Keratinocyte (primary cell): ENCODE data around the gene ARID1B. TPM values are rescaled to one million over a fixed set of nuclear protein-coding genes. Genes with fewer than 3 reads are reported as not detected.

Experiments used
- DNase-seq: peaks from one replicate; pipeline ENCODE4 v3.0.0-alpha.2; 2011; ENCODE audit warnings: low read depth, missing footprints, low spot score
- FAIRE-seq: peaks from 2 replicates; lab custom pipeline; 2011; peaks lifted over from hg19 to GRCh38; lab: Jason Lieb, UNC
- H2AFZ ChIP-seq: 2 replicates; pipeline ENCODE4 v1.6.0; 2012; ENCODE audit warnings: low read length, control low read depth, inconsistent platforms; ENCODE audit not compliant: control insufficient read depth
- H3K27ac ChIP-seq: 2 replicates; pipeline ENCODE4 v1.5.1; 2011; ENCODE audit warnings: low read length; ENCODE audit not compliant: control insufficient read depth, insufficient read depth
- H3K27me3 ChIP-seq: 3 replicates; pipeline ENCODE4 v1.6.0; 2011; ENCODE audit warnings: low read length; ENCODE audit not compliant: control insufficient read depth, insufficient read depth; ENCODE audit errors: extremely low read depth
- H3K36me3 ChIP-seq, 2 experiments: 2 replicates in 1 of 2; 3 replicates in 1 of 2; pipeline ENCODE4 v1.5.1; 2011; ENCODE audit warnings: low read length in 2 of 2, mild to moderate bottlenecking in 1 of 2; ENCODE audit not compliant: control insufficient read depth in 2 of 2, insufficient read depth in 2 of 2; ENCODE audit errors: extremely low read depth in 1 of 2
- H3K4me1 ChIP-seq: 3 replicates; pipeline ENCODE4 v1.5.1; 2011; ENCODE audit warnings: low read length; ENCODE audit not compliant: control insufficient read depth, insufficient read depth; ENCODE audit errors: extremely low read depth
- H3K4me2 ChIP-seq: 3 replicates; pipeline ENCODE4 v1.6.0; 2011; ENCODE audit warnings: low read depth, low read length; ENCODE audit not compliant: control insufficient read depth, insufficient read depth; ENCODE audit errors: extremely low read depth
- H3K4me3 ChIP-seq, 3 experiments: fragments of 200-600 bp in 1 of 3; sonication (generic) in 1 of 3; 2 replicates in 2 of 3; 3 replicates in 1 of 3; pipeline ENCODE4 v1.5.1; 2011 to 2016; ENCODE audit warnings: low read length in 3 of 3, mild to moderate bottlenecking in 3 of 3, control low read depth in 2 of 3, inconsistent platforms in 1 of 3, low read depth in 1 of 3, mixed read lengths in 1 of 3, mixed run types in 1 of 3, moderate library complexity in 1 of 3; ENCODE audit not compliant: control insufficient read depth in 2 of 3, insufficient read depth in 2 of 3; ENCODE audit errors: extremely low read depth in 1 of 3
- H3K79me2 ChIP-seq: 2 replicates; pipeline ENCODE4 v1.6.0; 2012; ENCODE audit warnings: low read length; ENCODE audit not compliant: control insufficient read depth, insufficient read depth
- H3K9ac ChIP-seq: 3 replicates; pipeline ENCODE4 v1.6.0; 2011; ENCODE audit warnings: low read length; ENCODE audit not compliant: control insufficient read depth, insufficient read depth; ENCODE audit errors: extremely low read depth
- H3K9me1 ChIP-seq: 3 replicates; pipeline ENCODE4 v1.6.0; 2011; ENCODE audit warnings: low read length; ENCODE audit not compliant: control insufficient read depth, insufficient read depth; ENCODE audit errors: extremely low read depth
- H3K9me3 ChIP-seq: 2 replicates; pipeline ENCODE4 v1.5.1; 2012; ENCODE audit warnings: low read depth, low read length; ENCODE audit not compliant: control insufficient read depth
- H4K20me1 ChIP-seq: 3 replicates; pipeline ENCODE4 v1.6.0; 2011; ENCODE audit warnings: low read length; ENCODE audit not compliant: control insufficient read depth, insufficient read depth; ENCODE audit errors: extremely low read depth
- EZH2 ChIP-seq: IDR thresholded peaks from one replicate; pipeline ENCODE4 v1.6.1; 2012; ENCODE audit warnings: inconsistent platforms, mild to moderate bottlenecking, low read length, moderate library complexity
- dilution Hi-C: fragments of 300-500 bp; cut with MboI; formaldehyde crosslinking; loops from one replicate; pipeline ENCODE4 v1.7.0; 2020; ENCODE audit warnings: low sequenced_read_pairs; ENCODE audit not compliant: extremely low pct_ligation_motif_present
- polyA plus RNA-seq, 5 experiments: library from polyadenylated mRNA; depleted of rRNA in 3 of 5; stranded (reverse) in 3 of 5; stranded (forward) in 1 of 5; unstranded in 1 of 5; fragments of >200 nt; gene quantifications; 1 replicate in 1 of 5; 2 replicates in 3 of 5; 3 replicates in 1 of 5; pipeline versions ENCODE4 v1.2.1 to v1.2.3, GENCODE V29; 2011 to 2012; ENCODE audit warnings: missing spikeins in 2 of 5, low read depth in 1 of 5, low replicate concordance in 1 of 5
- TF ChIP-seq, protein P1 (sequence below), 3 experiments: IDR thresholded peaks in 1 of 3; conservative IDR thresholded peaks in 1 of 3; optimal IDR thresholded peaks in 1 of 3; 2 replicates in 2 of 3; 3 replicates in 1 of 3; pipeline versions ENCODE3 to v1.5.1; 2011; ENCODE audit warnings: low read length in 3 of 3, mild to moderate bottlenecking in 3 of 3, moderate library complexity in 2 of 3, control low read depth in 1 of 3, inconsistent platforms in 1 of 3; ENCODE audit not compliant: insufficient read depth in 2 of 3; ENCODE audit errors: extremely low read depth in 1 of 3

The ARID1B gene
- polyA plus RNA-seq, 1 donor (not counting 4 experiments of a cell fraction or from before 2014, with no cell fraction given), result 14.9 TPM

DNA sequence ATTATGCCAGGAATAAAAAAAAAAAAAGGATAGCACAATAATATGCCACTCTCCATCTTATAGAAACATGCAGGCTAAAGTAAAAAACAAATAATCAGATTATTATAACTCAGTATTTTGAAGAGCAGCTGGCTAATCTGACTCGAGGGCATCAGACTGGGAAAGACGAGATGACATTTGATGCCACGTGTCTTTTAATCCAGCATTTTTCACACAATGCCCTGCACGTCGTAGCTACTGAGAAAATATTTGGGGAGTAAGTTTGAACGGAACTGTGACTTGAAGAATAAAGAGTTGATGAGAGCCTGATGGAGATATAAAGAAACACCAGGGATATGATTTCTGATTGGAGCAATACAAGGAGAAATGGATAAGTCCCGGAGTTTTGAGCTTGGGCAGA lies 237.7 kb downstream of the ARID1B start:
- Histone ChIP-seq H3K79me2 (peaks cover 12% of the 10 kb centered on the region), H4K20me1 (no peaks in the 10 kb centered on the region), H3K36me3 (no peaks in the 10 kb centered on the region), H3K27ac (no peak overlapping the region), H3K4me2 (no peak overlapping the region), H3K4me3 (no peak overlapping the region), H2AFZ (no peak overlapping the region), H3K4me1 (peaks cover 5% of the 10 kb centered on the region), H3K27me3 (no peaks in the 10 kb centered on the region), H3K9ac (no peak overlapping the region), H3K9me3 (no peaks in the 10 kb centered on the region), H3K9me1 (no peaks in the 10 kb centered on the region)
- dilution Hi-C loops, result no loop called here
- DNase-seq, result no peak
- TF ChIP-seq, protein P1, sequence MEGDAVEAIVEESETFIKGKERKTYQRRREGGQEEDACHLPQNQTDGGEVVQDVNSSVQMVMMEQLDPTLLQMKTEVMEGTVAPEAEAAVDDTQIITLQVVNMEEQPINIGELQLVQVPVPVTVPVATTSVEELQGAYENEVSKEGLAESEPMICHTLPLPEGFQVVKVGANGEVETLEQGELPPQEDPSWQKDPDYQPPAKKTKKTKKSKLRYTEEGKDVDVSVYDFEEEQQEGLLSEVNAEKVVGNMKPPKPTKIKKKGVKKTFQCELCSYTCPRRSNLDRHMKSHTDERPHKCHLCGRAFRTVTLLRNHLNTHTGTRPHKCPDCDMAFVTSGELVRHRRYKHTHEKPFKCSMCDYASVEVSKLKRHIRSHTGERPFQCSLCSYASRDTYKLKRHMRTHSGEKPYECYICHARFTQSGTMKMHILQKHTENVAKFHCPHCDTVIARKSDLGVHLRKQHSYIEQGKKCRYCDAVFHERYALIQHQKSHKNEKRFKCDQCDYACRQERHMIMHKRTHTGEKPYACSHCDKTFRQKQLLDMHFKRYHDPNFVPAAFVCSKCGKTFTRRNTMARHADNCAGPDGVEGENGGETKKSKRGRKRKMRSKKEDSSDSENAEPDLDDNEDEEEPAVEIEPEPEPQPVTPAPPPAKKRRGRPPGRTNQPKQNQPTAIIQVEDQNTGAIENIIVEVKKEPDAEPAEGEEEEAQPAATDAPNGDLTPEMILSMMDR (optimal IDR thresholded peaks at IDR 0.05 in 1 of 3, IDR thresholded peaks at IDR 0.05 in 1 of 3, conservative IDR thresholded peaks at IDR 0.05 in 1 of 3; ENCODE audit: extremely low read depth in 1 of 3, insufficient read depth in 2 of 3, low read length in 3 of 3), result no peak
- no peak for TF ChIP-seq EZH2
- no peak for FAIRE-seq

DNA sequence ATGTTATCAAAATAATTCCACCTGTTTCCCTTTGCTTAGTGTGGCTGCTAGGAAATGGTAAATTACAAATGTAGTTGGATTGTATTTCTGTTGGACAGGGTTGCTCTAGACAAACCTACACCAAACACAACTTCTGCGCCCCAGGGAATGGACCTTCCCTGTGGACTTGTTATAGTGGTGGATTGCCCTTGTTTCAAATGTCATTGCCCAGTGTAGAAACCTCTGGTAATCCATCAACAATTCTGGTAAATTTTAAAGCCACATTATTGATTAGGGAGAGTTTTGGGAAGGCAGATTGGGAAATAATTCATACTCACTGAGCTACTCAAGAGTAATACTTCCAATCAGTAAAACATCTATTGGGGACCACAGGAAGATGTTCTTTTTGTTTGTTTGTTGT lies 239.8 kb downstream of the ARID1B start:
- Histone ChIP-seq H3K79me2 (peaks cover 13% of the 10 kb centered on the region), H3K4me3 (no peak overlapping the region), H3K27ac (no peak overlapping the region), H3K4me1 (peaks cover 12% of the 10 kb centered on the region), H3K36me3 (no peaks in the 10 kb centered on the region), H3K4me2 (no peak overlapping the region), H3K9me1 (no peaks in the 10 kb centered on the region), H3K9ac (no peak overlapping the region), H4K20me1 (no peaks in the 10 kb centered on the region), H3K27me3 (no peaks in the 10 kb centered on the region), H3K9me3 (no peaks in the 10 kb centered on the region), H2AFZ (no peak overlapping the region)
- dilution Hi-C loops, result no loop called here
- TF ChIP-seq EZH2, result no peak
- TF ChIP-seq, protein P1 (optimal IDR thresholded peaks at IDR 0.05 in 1 of 3, IDR thresholded peaks at IDR 0.05 in 1 of 3, conservative IDR thresholded peaks at IDR 0.05 in 1 of 3; ENCODE audit: extremely low read depth in 1 of 3, insufficient read depth in 2 of 3, low read length in 3 of 3), result no peak
- no peak for DNase-seq
- no peak for FAIRE-seq
